Hair follicle dermal papilla cell (primary cell): Measurements from ENCODE around the gene CFHR5. TPM values are rescaled to one million over a fixed set of nuclear protein-coding genes. Genes with fewer than 3 reads are reported as not detected.

Experiments used
- small RNA-seq: library from RNA; depleted of rRNA; stranded (forward); fragments of <200 nt; gene quantifications from one replicate; pipeline ENCODE3, GENCODE V24; 2012
- total RNA-seq: library from RNA; depleted of rRNA; stranded (reverse); fragments of >200 nt; gene quantifications from 2 replicates; pipeline ENCODE4 v1.2.3, GENCODE V29; 2012

Gene CFHR5
- total RNA-seq: not detected in 2 replicates

GRCh38 chr1:196977278-196977677 lies at the start of gene CFHR5:
Gene CFHR5 (plus strand): TSS chr1:196977556. CDS start chr1:196977665, 109 bp downstream.

GRCh38 chr1:196943568-196943967 lies 33.8 kb upstream of the CFHR5 start, which contains the start of gene CFHR2:
Gene CFHR2 (plus strand): TSS chr1:196943738. CDS start chr1:196943881, 143 bp downstream.

Small RNA genes lying within 50 kb of the gene (small RNA-seq; reads per million reads assigned to genes)
- gene AL139418.1: not detected

Other genes starting within 250 kb of the CFHR5 start
- gene CFHR3, start 202.7 kb upstream of the CFHR5 start, total RNA-seq: not detected in 2 replicates
- gene CFHR1, start 157.8 kb upstream of the CFHR5 start, total RNA-seq: 0.16 TPM in 1 of 2 replicates, not detected in the other
- gene CFHR4, start 89.5 kb upstream of the CFHR5 start, total RNA-seq: not detected in 2 replicates
- not detected in 2 replicates for gene CFHR2, start 33.8 kb upstream of the CFHR5 start, total RNA-seq
- not detected in 2 replicates for gene F13B, start 89.7 kb downstream of the CFHR5 start, total RNA-seq
- 3.9 and 4.4 TPM in 2 replicates for gene ASPM, start 169.1 kb downstream of the CFHR5 start, total RNA-seq
- gene ZBTB41, start 223.7 kb downstream of the CFHR5 start, total RNA-seq: 23.0 and 23.5 TPM in 2 replicates